GM12878 (cell line): ENCODE data around the gene SETMAR. TPM values are rescaled to one million over a fixed set of nuclear protein-coding genes. Genes with fewer than 3 reads are reported as not detected.

Source experiments
- ATAC-seq: fragments of 200-7000 bp; cut with Tn5 transposase; 3 replicates; pipeline ENCODE4 v1.9.1; 2020; ENCODE audit warnings: mild to moderate bottlenecking, moderate library complexity
- BruUV-seq: library from RNA; stranded (reverse); fragments of 400-500 nt; replicated peaks from 2 replicates; lab custom pipeline; 2021; lab: Mats Ljungman, UMichigan
- CTCF ChIA-PET: fragments of 300-600 bp; sonication (Branson Sonifier 250); formaldehyde crosslinking; extraction: SDS; loops from one replicate; lab custom pipeline; 2021; ENCODE audit warnings: inconsistent platforms; lab: Yijun Ruan, JAX
- POLR2A ChIA-PET: fragments of 350-600 bp; formaldehyde crosslinking; extraction: SDS; loops from one replicate; lab custom pipeline; 2021; ENCODE audit warnings: inconsistent platforms; lab: Charles Lee
- RAD21 ChIA-PET: fragments of 300-600 bp; sonication (Branson Sonifier 250); formaldehyde crosslinking; loops from one replicate; lab custom pipeline; 2023; ENCODE audit warnings: antibody characterized with exemption; ENCODE audit not compliant: unreplicated experiment; lab: Charles Lee
- SMC1A ChIA-PET: fragments of 300-600 bp; sonication (Branson Sonifier 250); formaldehyde crosslinking; loops from one replicate; lab custom pipeline; 2023; ENCODE audit not compliant: unreplicated experiment, uncharacterized antibody; lab: Charles Lee
- DNase-seq: peaks from one replicate; pipeline ENCODE4 v3.0.0-alpha.2; 2011; ENCODE audit warnings: low read depth, low spot score
- FAIRE-seq: peaks from 3 replicates; lab custom pipeline; 2011; peaks lifted over from hg19 to GRCh38; lab: Jason Lieb, UNC
- H2AFZ ChIP-seq: 2 replicates; pipeline ENCODE4 v1.6.0; 2011; ENCODE audit warnings: low read depth, low read length, control low read depth; ENCODE audit not compliant: control insufficient read depth
- H3K27ac ChIP-seq: 2 replicates; pipeline ENCODE4 v1.5.1; 2011; ENCODE audit warnings: control low read depth; ENCODE audit not compliant: control insufficient read depth, insufficient read depth
- H3K27me3 ChIP-seq, 2 experiments: replicated peaks in 1 of 2; 2 replicates each; pipeline versions ENCODE4 v1.6.0 to v1.6.1; 2011; ENCODE audit warnings: low read length in 1 of 2; ENCODE audit not compliant: control insufficient read depth in 2 of 2, insufficient read depth in 2 of 2
- H3K36me3 ChIP-seq, 2 experiments: 2 replicates each; pipeline ENCODE4 v1.5.1; 2011; ENCODE audit warnings: low read length in 1 of 2; ENCODE audit not compliant: control insufficient read depth in 2 of 2, insufficient read depth in 2 of 2
- H3K4me1 ChIP-seq: 2 replicates; pipeline ENCODE4 v1.6.1; 2011; ENCODE audit warnings: mild to moderate bottlenecking, low read length, moderate library complexity, mixed read lengths; ENCODE audit not compliant: control insufficient read depth, insufficient read depth
- H3K4me2 ChIP-seq: 2 replicates; pipeline ENCODE4 v1.6.0; 2011; ENCODE audit warnings: control low read depth; ENCODE audit not compliant: control insufficient read depth, insufficient read depth
- H3K4me3 ChIP-seq: fragments of 200-600 bp; sonication (generic); 2 replicates; pipeline ENCODE4 v1.5.1; 2016
- H3K79me2 ChIP-seq: 2 replicates; pipeline ENCODE4 v1.6.0; 2011; ENCODE audit warnings: low read length; ENCODE audit not compliant: control insufficient read depth, insufficient read depth
- H3K9ac ChIP-seq: 2 replicates; pipeline ENCODE4 v1.8.0; 2011; ENCODE audit warnings: low read length, control low read depth, mixed read lengths; ENCODE audit not compliant: control insufficient read depth, insufficient read depth
- H3K9me3 ChIP-seq: replicated peaks from 3 replicates; pipeline ENCODE4 v1.5.1; 2011; ENCODE audit warnings: mild to moderate bottlenecking, low read length; ENCODE audit not compliant: control insufficient read depth, insufficient read depth
- H4K20me1 ChIP-seq: 2 replicates; pipeline ENCODE4 v1.6.0; 2011; ENCODE audit not compliant: control insufficient read depth, insufficient read depth
- ATF7 ChIP-seq: fragments of 450-650 bp; IDR thresholded peaks from 2 replicates; pipeline ENCODE4 v1.6.1; 2016; ENCODE audit warnings: low read depth, mild to moderate bottlenecking
- BHLHE40 ChIP-seq, 2 experiments: fragments of 450-650 bp in 1 of 2; IDR thresholded peaks; 2 replicates each; pipeline ENCODE4 v1.6.1; 2011 to 2017; ENCODE audit warnings: low read depth in 2 of 2, borderline replicate concordance in 1 of 2, improper control_type of control experiment in 1 of 2, low read length in 1 of 2, mild to moderate bottlenecking in 1 of 2
- CEBPB ChIP-seq, 2 experiments: fragments of 150-350 bp in 1 of 2; IDR thresholded peaks; 2 replicates each; pipeline ENCODE4 v1.6.1; 2012 to 2014; ENCODE audit warnings: low read depth in 2 of 2, low read length in 2 of 2, borderline replicate concordance in 1 of 2, inconsistent platforms in 1 of 2
- CHD4 ChIP-seq: fragments of 200-600 bp; sonication (generic); IDR thresholded peaks from 2 replicates; pipeline ENCODE4 v1.6.1; 2016; ENCODE audit warnings: mild to moderate bottlenecking
- MEF2B ChIP-seq: fragments of 450-650 bp; IDR thresholded peaks from 2 replicates; pipeline ENCODE4 v1.6.1; 2018; ENCODE audit warnings: mild to moderate bottlenecking, moderate library complexity; ENCODE audit not compliant: partially characterized antibody, poor library complexity, severe bottlenecking
- MXI1 ChIP-seq: fragments of 150-350 bp; IDR thresholded peaks from 2 replicates; pipeline ENCODE4 v1.6.1; 2011; ENCODE audit warnings: low read depth, mild to moderate bottlenecking, inconsistent platforms, low read length, improper control_type of control experiment
- NRF1 ChIP-seq: conservative IDR thresholded peaks from 2 replicates; pipeline ENCODE4 v1.6.1; 2011; ENCODE audit warnings: mild to moderate bottlenecking, low read depth, low read length, improper control_type of control experiment
- POLR2AphosphoS5 ChIP-seq: IDR thresholded peaks from 2 replicates; pipeline ENCODE4 v1.6.1; 2011; ENCODE audit warnings: mild to moderate bottlenecking, low read length, inconsistent platforms
- RFX5 ChIP-seq: IDR thresholded peaks from 2 replicates; pipeline ENCODE4 v1.6.1; 2011; ENCODE audit warnings: low read depth, low read length, improper control_type of control experiment
- SIX5 ChIP-seq: IDR thresholded peaks from 2 replicates; pipeline ENCODE4 v1.6.1; 2011; ENCODE audit warnings: mild to moderate bottlenecking, low read depth, low read length, moderate library complexity; ENCODE audit not compliant: severe bottlenecking
- SREBF1 ChIP-seq: IDR thresholded peaks from 2 replicates; pipeline ENCODE4 v1.6.1; 2012; ENCODE audit warnings: mild to moderate bottlenecking, low read length
- TAF1 ChIP-seq: IDR thresholded peaks from 2 replicates; pipeline ENCODE4 v1.6.1; 2011; ENCODE audit warnings: mild to moderate bottlenecking, low read depth, low read length, borderline replicate concordance
- TCF3 ChIP-seq: IDR thresholded peaks from 2 replicates; pipeline ENCODE4 v1.6.1; 2012; ENCODE audit warnings: low read depth, mild to moderate bottlenecking, low read length, borderline replicate concordance; ENCODE audit not compliant: insufficient read depth
- WGBS: methylation state at CpG from one replicate; pipeline ENCODE4 v1.1.6; 2016; ENCODE audit warnings: low lambda C conversion rate; ENCODE audit not compliant: insufficient replicate concordance, insufficient coverage; ENCODE audit errors: missing lambda C conversion rate; 5-methylcytosine and 5-hydroxymethylcytosine counted together
- in situ Hi-C: fragments of 300-500 bp; cut with MboI; formaldehyde crosslinking; loops from 9 replicates; pipeline ENCODE4 v1.14.3; 2018; ENCODE audit warnings: mixed read lengths
- intact Hi-C: fragments of 100-400 bp; cut with micrococcal nuclease; formaldehyde crosslinking; loops from one replicate; pipeline ENCODE4 v1.14.2; 2022; ENCODE audit not compliant: unreplicated experiment
- polyA plus RNA-seq, 11 experiments: library from polyadenylated mRNA; depleted of rRNA in 4 of 11; unstranded in 6 of 11; stranded (reverse) in 5 of 11; fragments of >200 nt; fragmentation: Nextera tagmentation in 4 of 11; fragmentation: Illumina TruSeq in 1 of 11; extraction: Ambion mirVana in 4 of 11; extraction: Trizol in 1 of 11; gene quantifications; 1 replicate in 1 of 11; 2 replicates in 10 of 11; pipeline versions ENCODE4 v1.2.1 to v1.2.3, GENCODE V29; 2011 to 2016; ENCODE audit warnings: inconsistent platforms in 2 of 11, missing spikeins in 2 of 11, low read depth in 1 of 11
- total RNA-seq, 4 experiments: library from RNA; depleted of rRNA in 3 of 4; stranded (reverse); fragments of >200 nt in 3 of 4; fragmentation: Illumina TruSeq in 1 of 4; extraction: Trizol in 1 of 4; gene quantifications; 2 replicates each; pipeline versions ENCODE4 v1.2.1 to v1.2.3, GENCODE V29; 2013 to 2021
- TF ChIP-seq, protein P1 (sequence below): fragments of 150-350 bp; IDR thresholded peaks from 2 replicates; pipeline ENCODE4 v1.6.1; 2016; ENCODE audit warnings: low read depth, low read length

The SETMAR gene
- total and polyA plus RNA-seq, 10 of the 15 experiments (the other 5 are each of a cell fraction or from before 2014, with no cell fraction given), result 7.1 to 25.1 (median 20.3) TPM

GRCh38 chr3:4332574-4332973 is 29.4 kb downstream of the SETMAR start:
- DNase-seq (no peak), ATAC-seq (no peak), FAIRE-seq (no peak)
- Histone ChIP-seq H3K4me2 (no peak overlapping the region), H3K27me3 (no peaks in the 10 kb centered on the region), H4K20me1 (no peaks in the 10 kb centered on the region), H3K79me2 (no peaks in the 10 kb centered on the region), H3K4me1 (no peaks in the 10 kb centered on the region), H3K9me3 (peaks cover 2% of the 10 kb centered on the region; the same call in 2 of the 3 replicates), H3K9ac (no peak overlapping the region), H2AFZ (no peak overlapping the region), H3K27ac (no peak overlapping the region), H3K36me3 (no peaks in the 10 kb centered on the region), H3K4me3 (no peak overlapping the region)
- intact Hi-C loops, result no loop called here
- ChIA-PET CTCF (interaction anchor here (1.0 to 1.3 kb wide), 2 partner anchors 18 to 301 kb away, joined by 3 read pairs; no protein-coding TSS in a partner anchor), SMC1A (no interaction called here), POLR2A (no interaction called here), RAD21 (no interaction called here)
- BruUV-seq, result no TSS peak
- TF ChIP-seq MEF2B (no peak), BHLHE40 (IDR thresholded peaks at IDR 0.05; ENCODE audit: borderline replicate concordance in 1 of 2, low read depth in 2 of 2, low read length in 1 of 2) (no peak), MXI1 (no peak), SREBF1 (no peak), CHD4 (no peak), SIX5 (no peak), ATF7 (no peak), NRF1 (no peak), TCF3 (no peak), POLR2AphosphoS5 (no peak), CEBPB (IDR thresholded peaks at IDR 0.05; ENCODE audit: borderline replicate concordance in 1 of 2, low read depth in 2 of 2, low read length in 2 of 2) (no peak), RFX5 (no peak), TAF1 (no peak)
- TF ChIP-seq, protein P1, sequence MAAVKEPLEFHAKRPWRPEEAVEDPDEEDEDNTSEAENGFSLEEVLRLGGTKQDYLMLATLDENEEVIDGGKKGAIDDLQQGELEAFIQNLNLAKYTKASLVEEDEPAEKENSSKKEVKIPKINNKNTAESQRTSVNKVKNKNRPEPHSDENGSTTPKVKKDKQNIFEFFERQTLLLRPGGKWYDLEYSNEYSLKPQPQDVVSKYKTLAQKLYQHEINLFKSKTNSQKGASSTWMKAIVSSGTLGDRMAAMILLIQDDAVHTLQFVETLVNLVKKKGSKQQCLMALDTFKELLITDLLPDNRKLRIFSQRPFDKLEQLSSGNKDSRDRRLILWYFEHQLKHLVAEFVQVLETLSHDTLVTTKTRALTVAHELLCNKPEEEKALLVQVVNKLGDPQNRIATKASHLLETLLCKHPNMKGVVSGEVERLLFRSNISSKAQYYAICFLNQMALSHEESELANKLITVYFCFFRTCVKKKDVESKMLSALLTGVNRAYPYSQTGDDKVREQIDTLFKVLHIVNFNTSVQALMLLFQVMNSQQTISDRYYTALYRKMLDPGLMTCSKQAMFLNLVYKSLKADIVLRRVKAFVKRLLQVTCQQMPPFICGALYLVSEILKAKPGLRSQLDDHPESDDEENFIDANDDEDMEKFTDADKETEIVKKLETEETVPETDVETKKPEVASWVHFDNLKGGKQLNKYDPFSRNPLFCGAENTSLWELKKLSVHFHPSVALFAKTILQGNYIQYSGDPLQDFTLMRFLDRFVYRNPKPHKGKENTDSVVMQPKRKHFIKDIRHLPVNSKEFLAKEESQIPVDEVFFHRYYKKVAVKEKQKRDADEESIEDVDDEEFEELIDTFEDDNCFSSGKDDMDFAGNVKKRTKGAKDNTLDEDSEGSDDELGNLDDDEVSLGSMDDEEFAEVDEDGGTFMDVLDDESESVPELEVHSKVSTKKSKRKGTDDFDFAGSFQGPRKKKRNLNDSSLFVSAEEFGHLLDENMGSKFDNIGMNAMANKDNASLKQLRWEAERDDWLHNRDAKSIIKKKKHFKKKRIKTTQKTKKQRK, result no peak
- in situ Hi-C loops, result no loop called here
- 70% methylated on average over 3 of the region's 3 CpGs for WGBS
